HG02970 (cell line): ENCODE measurements around the gene RNU6-8.

Experiments
- ATAC-seq: cut with Tn5 transposase; IDR thresholded peaks from one replicate; pipeline ENCODE4 v1.9.1; 2021; ENCODE audit warnings: mild to moderate bottlenecking, moderate library complexity, moderate number of reproducible peaks; ENCODE audit not compliant: unreplicated experiment, low FRiP score

The RNU6-8 gene

GRCh38 chr14:32166029-32166428 is 37.0 kb downstream of the RNU6-8 start:
- ATAC-seq: no peak
